Measurements from ENCODE around the gene SMIM41.

The SMIM41 gene

DNA sequence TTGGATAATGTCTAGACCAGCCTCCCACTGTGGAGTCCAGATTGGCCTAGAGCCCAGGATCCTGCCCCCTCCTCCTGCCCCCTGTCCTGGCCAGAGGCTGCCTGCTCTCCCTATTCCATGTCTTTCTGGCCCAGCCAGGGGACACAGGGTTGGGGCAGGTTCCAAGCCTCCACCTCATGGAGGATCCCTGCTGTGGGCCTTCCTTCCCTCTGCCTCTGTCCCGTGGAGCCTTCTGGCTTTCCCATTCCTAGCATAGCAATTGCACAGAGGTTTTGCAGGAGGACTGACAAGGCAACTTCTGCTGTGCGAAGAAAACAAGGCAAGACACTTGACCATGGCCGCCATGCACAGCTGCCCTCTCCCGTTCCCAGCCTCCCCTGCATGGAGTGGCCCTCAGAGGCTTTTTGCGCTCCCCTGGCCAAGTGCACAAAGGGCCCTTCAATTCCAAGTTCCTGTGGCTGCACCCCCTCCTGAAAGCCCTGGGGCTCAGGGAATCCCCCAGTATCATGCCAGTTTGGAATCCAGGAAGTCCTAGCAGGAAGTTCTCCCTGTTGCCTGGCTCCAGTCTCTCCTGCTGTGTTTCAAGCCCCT, 70.2 kb downstream of the SMIM41 start:
- DNase-seq = no peak

DNA sequence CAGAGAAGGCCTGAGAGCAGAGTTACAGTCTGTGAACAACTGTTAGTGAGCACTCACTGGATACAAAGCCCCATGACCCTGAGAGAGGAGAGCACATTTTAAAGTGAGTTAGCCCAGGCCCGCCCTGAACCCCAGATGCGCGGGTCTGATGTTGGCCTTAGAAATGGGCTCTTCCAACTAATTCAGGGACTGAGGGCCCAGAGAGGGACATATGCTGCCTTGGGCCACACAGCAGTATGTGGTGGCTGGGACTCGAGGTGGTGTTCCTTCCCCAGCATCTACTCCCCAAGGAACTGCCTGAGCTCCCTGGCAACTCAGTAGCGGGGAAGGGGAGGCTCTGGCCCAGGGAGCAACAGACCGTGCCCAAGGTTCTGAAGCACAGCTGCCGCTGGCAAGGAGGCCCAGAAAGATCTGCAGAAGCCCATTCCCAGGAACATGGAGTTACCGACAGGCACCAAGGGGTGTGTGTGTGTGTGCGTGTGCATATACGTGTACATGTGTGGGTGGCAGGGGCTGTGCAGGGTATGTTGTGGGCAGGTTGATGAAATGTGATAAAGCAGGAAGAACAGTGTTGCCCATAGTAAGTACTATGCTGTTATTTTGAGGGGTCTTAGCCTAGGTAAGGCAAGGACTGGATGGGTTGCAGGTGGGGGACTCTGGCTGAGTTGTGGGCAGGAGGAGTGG, 71.8 kb downstream of the SMIM41 start:
- DNase-seq = no peak

- peak; percentile 72 to 77 for DNase-seq
Observed at GRCh38 chr12:52151837-52152783, 72.6 kb downstream of the SMIM41 start.

GRCh38 chr12:52152905-52153317, 73.4 kb downstream of the SMIM41 start:
- no peak for DNase-seq

GRCh38 chr12:52155048-52155868, 75.8 kb downstream of the SMIM41 start:
- peak; percentile 78 to 79 for DNase-seq

GRCh38 chr12:52156311-52156710, 76.8 kb downstream of the SMIM41 start:
- DNase-seq = no peak

GRCh38 chr12:52156757-52157565, 77.5 kb downstream of the SMIM41 start:
- DNase-seq = peak; percentile 68 to 78

DNA sequence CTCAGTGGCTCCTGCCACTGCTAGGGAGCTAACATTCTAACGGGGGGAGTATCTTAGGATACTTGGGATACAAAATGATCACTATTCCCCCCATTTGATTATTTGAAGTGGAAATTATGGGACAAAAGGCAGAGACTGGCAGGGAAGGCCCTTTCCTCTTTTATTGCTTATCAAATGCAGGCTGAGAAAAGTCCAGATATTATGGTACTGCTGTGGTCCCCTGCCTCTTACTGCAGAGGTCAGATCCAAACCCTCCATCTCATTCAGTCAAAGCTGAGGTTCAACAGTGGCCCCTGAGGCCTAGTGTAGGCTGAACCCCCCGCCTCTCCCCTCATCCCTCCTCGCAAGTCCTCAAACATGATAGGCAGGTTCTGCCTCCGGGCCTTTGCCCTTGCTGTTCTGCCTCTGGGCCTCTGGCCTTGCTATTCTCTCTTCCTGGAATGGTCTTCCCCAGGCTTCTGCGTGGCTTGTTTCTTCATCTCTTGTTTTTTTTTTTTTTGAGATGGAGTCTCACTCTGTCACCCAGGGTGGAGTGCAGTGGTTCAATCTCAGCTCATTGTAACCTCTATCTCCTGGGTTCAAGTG, 78.2 kb downstream of the SMIM41 start:
- DNase-seq = no peak
